Gastroesophageal sphincter (tissue), 3 donors: Measurements from ENCODE around the gene SNTG2.

Experiments used
- CTCF ChIP-seq, 4 experiments: fragments of 200-600 bp in 2 of 4; fragments of 450-650 bp in 2 of 4; sonication (generic) in 1 of 4; IDR thresholded peaks; one replicate each; pipeline ENCODE4 v1.5.1; 2017 to 2019; ENCODE audit warnings: antibody characterized with exemption in 4 of 4, mild to moderate bottlenecking in 2 of 4, moderate library complexity in 2 of 4
- EP300 ChIP-seq: sonication (generic); formaldehyde crosslinking; IDR thresholded peaks from one replicate; pipeline ENCODE4 v1.6.1; 2017; ENCODE audit warnings: antibody characterized with exemption, mild to moderate bottlenecking
- POLR2A ChIP-seq, 2 donors: fragments of 450-650 bp; IDR thresholded peaks; one replicate each; pipeline ENCODE4 v1.6.1; 2017; ENCODE audit warnings: antibody characterized with exemption in 2 of 2, mild to moderate bottlenecking in 2 of 2, moderate library complexity in 1 of 2
- POLR2AphosphoS5 ChIP-seq: sonication (generic); formaldehyde crosslinking; IDR thresholded peaks from one replicate; pipeline ENCODE4 v1.6.1; 2017; ENCODE audit warnings: antibody characterized with exemption

- TF ChIP-seq CTCF (IDR thresholded peaks at IDR 0.05), result no peak
- no peak for TF ChIP-seq POLR2A (IDR thresholded peaks at IDR 0.05)
- no peak for TF ChIP-seq EP300
- no peak for TF ChIP-seq POLR2AphosphoS5
These were observed 60.4 kb downstream of the SNTG2 start for GRCh38 chr2:1011006-1011405.
